Effector memory CD4-positive, alpha-beta T cell (primary cell): ENCODE results near the gene SIRT7.

ENCODE experiments used
- DNase-seq, 3 donors: peaks; one replicate each; pipeline ENCODE4 v3.0.0-alpha.2; 2020
- H3K27ac ChIP-seq: 2 replicates; pipeline ENCODE4 v1.7.0; 2013; ENCODE audit warnings: mild to moderate bottlenecking, low read length, moderate library complexity; ENCODE audit not compliant: insufficient read depth, poor library complexity, severe bottlenecking
- H3K27me3 ChIP-seq: replicated peaks from 2 replicates; pipeline ENCODE4 v1.7.0; 2013; ENCODE audit warnings: mild to moderate bottlenecking, low read length; ENCODE audit not compliant: insufficient read depth, control insufficient read depth, poor library complexity, severe bottlenecking
- H3K36me3 ChIP-seq: 2 replicates; pipeline ENCODE4 v1.7.0; 2013; ENCODE audit warnings: mild to moderate bottlenecking, low read length, moderate library complexity; ENCODE audit not compliant: control insufficient read depth, insufficient read depth
- H3K4me1 ChIP-seq: 2 replicates; pipeline ENCODE4 v1.7.0; 2013; ENCODE audit warnings: low read length, mild to moderate bottlenecking; ENCODE audit not compliant: control insufficient read depth, insufficient read depth, poor library complexity, severe bottlenecking
- H3K4me3 ChIP-seq: 2 replicates; pipeline ENCODE4 v1.7.0; 2013; ENCODE audit warnings: low read length, low read depth, mild to moderate bottlenecking; ENCODE audit not compliant: insufficient read depth, poor library complexity, severe bottlenecking
- H3K9me3 ChIP-seq: 2 replicates; pipeline ENCODE4 v1.7.0; 2013; ENCODE audit warnings: mild to moderate bottlenecking, low read length, moderate library complexity; ENCODE audit not compliant: control insufficient read depth

The SIRT7 gene

GRCh38 chr17:81931557-81932332, 13.8 kb upstream of the SIRT7 start:
- H3K4me1 ChIP-seq = peaks cover 12% of the 10 kb centered on the region
- H3K27me3 ChIP-seq = peaks cover 9% of the 10 kb centered on the region
- no peaks in the 10 kb centered on the region for H3K9me3 ChIP-seq
- H3K4me3 ChIP-seq = no peak overlapping the region
- no peak overlapping the region for H3K27ac ChIP-seq
- no peaks in the 10 kb centered on the region for H3K36me3 ChIP-seq
- no peak for DNase-seq

- Histone ChIP-seq H3K27ac (no peak overlapping the region), H3K27me3 (peaks cover 9% of the 10 kb centered on the region), H3K9me3 (no peaks in the 10 kb centered on the region), H3K36me3 (no peaks in the 10 kb centered on the region), H3K4me1 (peaks cover 12% of the 10 kb centered on the region), H3K4me3 (no peak overlapping the region)
- DNase-seq = no peak
Measured at GRCh38 chr17:81931189-81931556, 13.2 kb upstream of the SIRT7 start.

- no peak overlapping the region for H3K27ac ChIP-seq
- H3K27me3 ChIP-seq = peaks cover 9% of the 10 kb centered on the region
- no peaks in the 10 kb centered on the region for H3K9me3 ChIP-seq
- no peak for DNase-seq
- no peaks in the 10 kb centered on the region for H3K36me3 ChIP-seq
- H3K4me1 ChIP-seq = peaks cover 18% of the 10 kb centered on the region
- H3K4me3 ChIP-seq = no peak overlapping the region
Measured at GRCh38 chr17:81930142-81931125, 12.5 kb upstream of the SIRT7 start.

- no peak for DNase-seq
- no peak overlapping the region for H3K4me3 ChIP-seq
- H3K9me3 ChIP-seq = no peaks in the 10 kb centered on the region
- H3K36me3 ChIP-seq = no peaks in the 10 kb centered on the region
- H3K4me1 ChIP-seq = peaks cover 26% of the 10 kb centered on the region
- H3K27ac ChIP-seq = no peak overlapping the region
- peaks cover 9% of the 10 kb centered on the region for H3K27me3 ChIP-seq
Measured at GRCh38 chr17:81929253-81930141, 11.5 kb upstream of the SIRT7 start.

GRCh38 chr17:81928544-81929252, 10.7 kb upstream of the SIRT7 start:
- Histone ChIP-seq H3K4me3 (peak overlapping the region; percentile 42), H3K9me3 (no peaks in the 10 kb centered on the region), H3K27me3 (peaks cover 9% of the 10 kb centered on the region), H3K36me3 (no peaks in the 10 kb centered on the region), H3K4me1 (peaks cover 34% of the 10 kb centered on the region), H3K27ac (no peak overlapping the region)
- no peak for DNase-seq

GRCh38 chr17:81927653-81928543, 9.9 kb upstream of the SIRT7 start, which contains the start of gene MAFG:
Gene MAFG (minus strand): TSS chr17:81927735. CDS start chr17:81923185, 4,550 bp downstream.
- no peaks in the 10 kb centered on the region for H3K9me3 ChIP-seq
- peak within 1 kb of the TSS; percentile 79 for H3K27ac ChIP-seq
- peak; percentile 81 to 87 (median 84) for DNase-seq
- H3K4me1 ChIP-seq = peaks cover 37% of the 10 kb centered on the region
- peaks cover 9% of the 10 kb centered on the region for H3K27me3 ChIP-seq
- no peaks in the 10 kb centered on the region for H3K36me3 ChIP-seq
- H3K4me3 ChIP-seq = peak within 1 kb of the TSS; percentile 55

GRCh38 chr17:81927152-81927652, 9.2 kb upstream of the SIRT7 start:
- Histone ChIP-seq H3K27ac (peak overlapping the region; percentile 79), H3K4me3 (peak overlapping the region; percentile 55), H3K27me3 (peaks cover 9% of the 10 kb centered on the region), H3K9me3 (no peaks in the 10 kb centered on the region), H3K4me1 (peaks cover 37% of the 10 kb centered on the region), H3K36me3 (no peaks in the 10 kb centered on the region)
- peak in 1 of 3 donors; percentile 12 for DNase-seq

GRCh38 chr17:81926451-81927151, 8.6 kb upstream of the SIRT7 start:
- Histone ChIP-seq H3K27me3 (peaks cover 9% of the 10 kb centered on the region), H3K9me3 (no peaks in the 10 kb centered on the region), H3K4me1 (peaks cover 37% of the 10 kb centered on the region), H3K4me3 (peak overlapping the region; percentile 55), H3K36me3 (no peaks in the 10 kb centered on the region), H3K27ac (peak overlapping the region; percentile 79)
- peak; percentile 38 to 47 (median 41) for DNase-seq
